ENCODE data around the gene OPCML.
A peak's percentile ranks its signal among the peaks of the same experiment; 100 is the strongest.

The OPCML gene

GRCh38 chr11:133122256-133122655 lies 410.0 kb downstream of the OPCML start:
- DNase-seq, result no peak

GRCh38 chr11:133118563-133119268 lies 413.6 kb downstream of the OPCML start:
- DNase-seq, result no peak

GRCh38 chr11:133115099-133115498 lies 417.2 kb downstream of the OPCML start:
- DNase-seq, result no peak

GRCh38 chr11:133107763-133108162 lies 424.5 kb downstream of the OPCML start:
- no peak for DNase-seq

- DNase-seq, result no peak
These were observed 425.2 kb downstream of the OPCML start for GRCh38 chr11:133107136-133107535.

- DNase-seq, result no peak
These were observed 425.9 kb downstream of the OPCML start for GRCh38 chr11:133106417-133106816.

- DNase-seq, result no peak
These were observed 428.1 kb downstream of the OPCML start for GRCh38 chr11:133104009-133104744.

GRCh38 chr11:133096981-133097380 lies 435.3 kb downstream of the OPCML start:
- no peak for DNase-seq

GRCh38 chr11:133086518-133086917 lies 445.8 kb downstream of the OPCML start:
- DNase-seq, result no peak

- DNase-seq, result peak; percentile 63
These were observed 449.3 kb downstream of the OPCML start for GRCh38 chr11:133082841-133083488.

- DNase-seq, result peak; percentile 21
These were observed 449.9 kb downstream of the OPCML start for GRCh38 chr11:133082453-133082781.

- DNase-seq, result no peak
These were observed 450.4 kb downstream of the OPCML start for GRCh38 chr11:133081730-133082452.

- DNase-seq, result no peak
These were observed 451.3 kb downstream of the OPCML start for GRCh38 chr11:133081020-133081419.

- DNase-seq, result peak; percentile 31
These were observed 453.5 kb downstream of the OPCML start for GRCh38 chr11:133078591-133079404.

- DNase-seq, result no peak
These were observed 454.3 kb downstream of the OPCML start for GRCh38 chr11:133078012-133078411.

GRCh38 chr11:133075351-133075750 lies 456.9 kb downstream of the OPCML start:
- no peak for DNase-seq

- DNase-seq, result no peak
These were observed 459.3 kb downstream of the OPCML start for GRCh38 chr11:133072858-133073582.

GRCh38 chr11:133072378-133072777 lies 459.9 kb downstream of the OPCML start:
- DNase-seq, result peak; percentile 56

- no peak for DNase-seq
These were observed 461.5 kb downstream of the OPCML start for GRCh38 chr11:133070791-133071190.

GRCh38 chr11:133070021-133070713 lies 462.1 kb downstream of the OPCML start:
- no peak for DNase-seq

Data from fibroblast of skin of back (primary cell).